ENCODE results near the gene OR8K3.

The OR8K3 gene

GRCh38 chr11:56331861-56332491, 17.0 kb downstream of the OR8K3 start:
- TF ChIP-seq CTCF (IDR thresholded peaks at IDR 0.05; ENCODE audit: control extremely low read depth, extremely low read depth, low read depth, missing control alignments) = no peak
- no peak for DNase-seq (ENCODE audit: extremely low spot score)
- POLR2A ChIA-PET = no interaction called here
- CTCF ChIA-PET = no interaction called here

DNA sequence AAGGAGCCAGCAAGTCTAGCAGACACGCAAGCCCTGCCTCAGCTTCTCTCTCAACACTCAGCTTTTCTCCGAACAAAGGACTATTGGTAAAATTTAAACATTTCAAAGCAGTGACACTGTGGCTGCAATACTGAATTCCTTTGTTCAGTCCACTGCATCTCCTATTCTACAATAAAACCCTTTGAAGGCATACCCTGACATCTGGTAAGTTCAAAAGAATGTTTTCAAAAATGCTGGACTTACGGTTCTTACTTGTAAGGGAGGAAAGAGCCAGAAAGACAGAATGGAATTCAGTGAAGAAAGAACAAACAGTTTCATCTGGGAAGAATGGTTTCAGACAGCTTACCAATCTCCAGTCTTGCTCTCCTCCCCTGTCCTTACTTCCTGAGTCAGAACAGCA, 18.2 kb downstream of the OR8K3 start:
- DNase-seq (ENCODE audit: extremely low spot score) = no peak
- POLR2A ChIA-PET = no interaction called here
- CTCF ChIA-PET = no interaction called here
- TF ChIP-seq CTCF (IDR thresholded peaks at IDR 0.05; ENCODE audit: control extremely low read depth, extremely low read depth, low read depth, missing control alignments) = no peak

- TF ChIP-seq CTCF (IDR thresholded peaks at IDR 0.05; ENCODE audit: control extremely low read depth, extremely low read depth, low read depth, missing control alignments) = no peak
- DNase-seq (ENCODE audit: extremely low spot score) = no peak
- POLR2A ChIA-PET = no interaction called here
- CTCF ChIA-PET = no interaction called here
These were observed 25.3 kb downstream of the OR8K3 start for GRCh38 chr11:56340289-56340688.

GRCh38 chr11:56345739-56346138, 30.8 kb downstream of the OR8K3 start, which contains the start of gene OR8K1:
TSS of gene OR8K1 (plus strand) at chr11:56346039. CDS start at chr11:56346039, 0 bp downstream.
- TF ChIP-seq CTCF (IDR thresholded peaks at IDR 0.05; ENCODE audit: control extremely low read depth, extremely low read depth, low read depth, missing control alignments) = no peak
- no peak for DNase-seq (ENCODE audit: extremely low spot score)
- CTCF ChIA-PET = interaction anchor here (1.0 to 1.5 kb wide), 2 partner anchors 8 to 11 kb away, joined by 3 to 4 read pairs; no protein-coding TSS in a partner anchor
- POLR2A ChIA-PET = no interaction called here

DNA sequence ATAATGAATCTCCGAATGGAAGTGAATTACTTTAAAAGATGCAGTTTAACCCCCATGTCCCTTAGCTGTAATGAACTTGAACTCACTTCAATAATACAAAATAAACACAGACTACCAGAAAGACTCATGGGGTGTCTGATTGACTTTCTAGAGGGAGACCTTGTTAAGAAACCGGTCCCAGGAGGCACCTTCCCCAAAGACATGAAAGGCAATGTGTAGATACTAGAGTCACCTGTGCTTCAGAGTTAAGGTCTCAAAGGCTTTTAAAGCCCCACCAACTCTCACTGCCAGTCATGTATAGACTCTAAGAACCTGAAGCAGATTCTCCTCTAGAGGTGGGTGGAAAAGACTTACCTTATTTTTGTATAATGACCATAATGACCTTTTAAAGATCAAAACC, 39.0 kb downstream of the OR8K3 start, which contains the start of gene OR8J1:
TSS of gene OR8J1 (plus strand) at position 301 of the 400 bp plus-strand sequence. CDS start 5,956 bp downstream, outside the sequence.
- CTCF ChIA-PET = no interaction called here
- no peak for TF ChIP-seq CTCF (IDR thresholded peaks at IDR 0.05; ENCODE audit: control extremely low read depth, extremely low read depth, low read depth, missing control alignments)
- POLR2A ChIA-PET = no interaction called here
- no peak for DNase-seq (ENCODE audit: extremely low spot score)
